HG02973 (cell line): Measurements from ENCODE around the gene NELFCD.

Experiments
- ATAC-seq: cut with Tn5 transposase; IDR thresholded peaks from one replicate; pipeline ENCODE4 v1.9.1; 2021; ENCODE audit warnings: moderate library complexity; ENCODE audit not compliant: unreplicated experiment

NELFCD gene

GRCh38 chr20:58993332-58994248, 12.5 kb downstream of the NELFCD start:
- no peak for ATAC-seq

GRCh38 chr20:58994390-58995159, 13.5 kb downstream of the NELFCD start:
- ATAC-seq: no peak

GRCh38 chr20:58995461-58996225, 14.6 kb downstream of the NELFCD start:
- ATAC-seq: no peak

GRCh38 chr20:58996226-58996611, 15.2 kb downstream of the NELFCD start:
- ATAC-seq: no peak

DNA sequence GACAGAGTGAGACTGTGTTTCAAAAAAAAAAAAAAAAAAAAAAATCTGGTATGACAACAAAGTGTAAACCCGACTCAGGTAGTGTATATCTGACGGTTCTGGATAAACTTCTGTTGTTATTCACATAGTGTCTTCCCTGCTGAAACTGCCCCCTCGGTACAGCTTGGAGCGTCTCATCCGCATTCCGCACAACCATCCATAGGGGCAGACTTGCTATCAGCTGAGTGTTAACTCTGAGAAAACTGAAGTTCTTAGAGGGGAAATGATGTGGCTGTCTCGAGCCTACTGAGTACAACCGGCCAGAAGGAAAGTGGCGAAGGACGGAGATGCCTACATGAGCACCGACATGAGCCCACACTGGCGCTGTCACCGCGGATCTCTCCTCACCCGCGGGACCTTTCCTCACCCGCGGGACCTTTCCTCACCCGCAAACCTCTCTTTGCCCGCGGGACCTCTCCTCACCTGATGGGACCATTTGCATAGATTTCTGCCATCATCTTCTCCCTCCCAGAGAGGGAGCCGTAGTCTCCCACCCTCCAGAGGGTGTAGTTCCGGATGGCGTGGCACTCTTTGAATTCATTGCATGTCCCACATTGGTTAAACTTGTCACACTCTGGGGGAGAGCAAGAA, 16.2 kb downstream of the NELFCD start:
- no peak for ATAC-seq

GRCh38 chr20:58998656-58999055, 17.6 kb downstream of the NELFCD start:
- ATAC-seq: no peak

- ATAC-seq: no peak
These were observed 19.3 kb downstream of the NELFCD start for GRCh38 chr20:59000326-59000725.

- no peak for ATAC-seq
These were observed 20.0 kb downstream of the NELFCD start for GRCh38 chr20:59001068-59001448.

DNA sequence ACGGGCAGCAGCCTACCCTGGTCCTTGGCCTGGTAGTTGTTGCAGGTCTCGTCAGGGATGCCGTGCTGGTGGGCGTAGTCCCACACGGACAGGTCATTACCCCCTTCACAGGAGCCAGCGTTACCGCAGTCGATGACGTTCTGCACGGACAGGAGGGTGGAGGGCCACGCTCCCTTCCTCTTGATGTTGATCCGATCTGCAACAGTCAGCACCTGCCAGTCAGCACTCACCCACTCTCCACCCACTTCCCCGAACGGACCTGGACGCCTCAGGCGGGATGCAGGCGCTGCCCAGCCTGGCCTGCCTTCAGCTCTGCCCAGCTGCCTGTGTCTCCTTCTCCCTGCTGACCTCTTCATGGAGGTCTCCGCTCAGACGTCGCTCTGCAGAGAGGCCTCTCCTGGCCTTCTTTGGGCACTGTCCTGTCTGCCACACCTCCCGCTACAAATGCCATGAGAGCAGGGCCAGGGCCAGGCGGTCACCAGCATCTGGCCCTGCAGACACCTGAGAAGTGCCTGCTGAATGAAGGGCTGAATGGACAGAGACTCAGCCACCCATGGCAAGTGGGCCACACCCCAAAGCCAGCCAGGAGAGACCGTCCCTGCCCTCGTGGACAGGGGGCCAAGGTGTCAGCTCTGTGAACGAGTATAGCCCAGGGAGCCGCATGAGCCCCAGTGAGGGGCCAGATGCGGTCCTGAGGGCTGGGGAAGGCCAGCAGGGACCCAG, 20.6 kb downstream of the NELFCD start:
- ATAC-seq: no peak

GRCh38 chr20:59002388-59002787, 21.3 kb downstream of the NELFCD start:
- no peak for ATAC-seq

- ATAC-seq: no peak
These were observed 21.9 kb downstream of the NELFCD start for GRCh38 chr20:59002874-59003399.

DNA sequence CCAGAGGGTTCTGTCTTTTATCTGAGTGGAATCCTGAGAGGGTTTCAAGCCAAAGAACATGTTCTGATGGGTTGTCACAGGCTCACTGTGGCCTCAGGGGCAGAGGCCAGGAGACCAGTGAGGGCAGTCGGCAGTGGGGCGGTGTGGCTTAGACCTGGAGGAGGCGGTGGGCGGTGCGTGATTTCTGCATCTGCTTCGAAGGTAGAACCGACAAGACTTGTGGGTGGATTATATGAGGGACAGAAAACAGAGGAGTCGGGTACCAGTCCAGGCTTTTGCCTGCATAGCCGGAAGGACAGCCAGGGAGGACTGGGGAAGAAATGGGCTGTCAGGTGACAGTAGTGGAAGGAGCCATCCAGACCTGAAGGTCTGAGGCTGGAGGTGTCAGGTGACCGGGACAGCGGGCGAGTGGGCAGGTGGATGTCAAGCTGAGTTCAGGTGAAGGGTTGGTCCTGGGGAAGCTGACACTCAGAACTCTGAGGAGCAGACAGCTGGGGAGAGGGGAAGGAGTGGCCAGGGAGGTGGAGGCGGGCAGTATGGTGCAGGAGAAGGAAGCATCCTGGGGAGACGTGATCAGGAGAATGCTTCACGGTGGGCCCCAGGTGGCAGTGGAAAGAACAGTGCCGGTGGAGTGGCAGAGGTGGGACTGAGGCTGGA, 22.9 kb downstream of the NELFCD start:
- no peak for ATAC-seq

- ATAC-seq: no peak
These were observed 23.4 kb downstream of the NELFCD start for GRCh38 chr20:59004493-59004762.

DNA sequence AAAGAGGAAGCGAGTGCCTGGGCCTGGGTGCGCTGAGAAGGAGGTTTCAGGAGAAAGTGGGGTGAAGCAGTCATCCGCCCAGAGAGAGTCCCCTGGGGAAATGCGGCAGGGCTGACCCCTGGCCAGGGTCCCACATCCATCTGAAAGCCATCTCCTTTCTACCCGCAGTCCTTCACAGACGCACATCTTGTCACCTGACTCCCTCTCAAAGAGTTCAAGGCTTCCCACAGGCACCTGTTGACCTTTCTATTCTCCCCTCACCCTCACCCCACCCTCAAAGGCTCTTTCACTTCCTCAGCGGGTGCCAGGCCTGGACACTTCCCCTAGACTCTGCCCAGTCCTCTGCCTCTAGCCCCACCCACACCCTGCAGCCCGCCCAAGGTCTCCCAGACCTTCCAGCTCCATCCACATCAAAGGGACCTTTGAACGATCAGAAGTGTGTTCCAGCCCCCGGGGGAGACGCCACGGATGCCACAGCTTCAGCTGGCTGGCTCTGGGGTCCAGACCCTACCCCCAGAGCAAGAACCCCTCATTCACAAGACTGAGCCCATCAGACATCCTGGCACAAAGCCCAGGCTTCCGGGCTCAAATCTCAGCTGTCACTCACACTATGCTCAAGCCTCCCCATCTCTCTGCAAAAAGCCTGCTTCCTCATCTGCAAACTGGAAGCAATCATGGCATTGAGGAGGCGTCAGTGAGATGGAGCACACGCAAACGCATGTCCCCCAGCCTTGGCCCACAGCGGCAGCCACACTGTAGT, 23.9 kb downstream of the NELFCD start:
- ATAC-seq: peak; percentile 42

DNA sequence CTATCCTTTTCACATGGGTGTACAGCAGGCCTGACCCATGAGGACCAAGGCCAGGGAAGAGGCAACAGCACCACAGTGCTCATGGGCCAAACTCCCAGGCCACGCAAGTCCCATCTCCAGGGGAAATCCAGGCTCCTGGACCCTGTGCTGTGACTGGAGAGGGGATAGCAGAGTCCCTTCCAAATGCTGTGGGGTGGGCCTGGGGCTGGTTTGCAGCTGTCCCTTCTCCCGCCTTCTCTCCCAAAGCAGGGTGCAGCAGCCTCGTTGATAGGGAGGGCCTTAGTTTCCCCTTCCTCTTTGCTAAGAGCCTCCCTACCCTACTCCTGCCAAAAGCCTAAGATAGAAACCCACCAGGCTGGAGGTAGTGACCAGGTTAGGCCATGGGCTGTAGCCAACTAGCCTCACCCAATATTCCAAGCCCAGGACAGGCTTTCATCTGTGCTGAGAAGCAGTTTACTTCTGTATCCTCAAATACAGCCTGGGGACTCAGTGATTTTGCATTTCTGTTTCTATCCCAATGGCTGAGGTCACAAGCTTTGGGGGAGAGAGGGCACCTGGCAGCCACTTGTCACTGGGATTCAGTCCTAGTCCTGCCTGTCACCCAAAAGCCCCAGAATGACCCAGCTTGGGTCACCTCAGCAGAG, 24.6 kb downstream of the NELFCD start:
- no peak for ATAC-seq

GRCh38 chr20:59006167-59006863, 25.3 kb downstream of the NELFCD start:
- ATAC-seq: no peak

GRCh38 chr20:59006864-59007664, 26.0 kb downstream of the NELFCD start, which contains the start of gene CTSZ:
Gene CTSZ, minus strand, starts transcription at chr20:59007254. Its CDS starts 126 bp downstream, at chr20:59007128.
- ATAC-seq: no peak
